ENCODE measurements around the gene RBM38.

RBM38 gene

GRCh38 chr20:57378646-57379262 lies 12.4 kb upstream of the RBM38 start:
- H3K4me1 Mint-ChIP-seq: no peaks in the 10 kb centered on the region
- H3K36me3 Mint-ChIP-seq (ENCODE audit: low read depth): peaks cover 52% of the 10 kb centered on the region
- no peaks in the 10 kb centered on the region for H3K9me3 Mint-ChIP-seq
- no peaks in the 10 kb centered on the region for H3K27me3 Mint-ChIP-seq (ENCODE audit: low read depth)
- TF ChIP-seq, protein P1, sequence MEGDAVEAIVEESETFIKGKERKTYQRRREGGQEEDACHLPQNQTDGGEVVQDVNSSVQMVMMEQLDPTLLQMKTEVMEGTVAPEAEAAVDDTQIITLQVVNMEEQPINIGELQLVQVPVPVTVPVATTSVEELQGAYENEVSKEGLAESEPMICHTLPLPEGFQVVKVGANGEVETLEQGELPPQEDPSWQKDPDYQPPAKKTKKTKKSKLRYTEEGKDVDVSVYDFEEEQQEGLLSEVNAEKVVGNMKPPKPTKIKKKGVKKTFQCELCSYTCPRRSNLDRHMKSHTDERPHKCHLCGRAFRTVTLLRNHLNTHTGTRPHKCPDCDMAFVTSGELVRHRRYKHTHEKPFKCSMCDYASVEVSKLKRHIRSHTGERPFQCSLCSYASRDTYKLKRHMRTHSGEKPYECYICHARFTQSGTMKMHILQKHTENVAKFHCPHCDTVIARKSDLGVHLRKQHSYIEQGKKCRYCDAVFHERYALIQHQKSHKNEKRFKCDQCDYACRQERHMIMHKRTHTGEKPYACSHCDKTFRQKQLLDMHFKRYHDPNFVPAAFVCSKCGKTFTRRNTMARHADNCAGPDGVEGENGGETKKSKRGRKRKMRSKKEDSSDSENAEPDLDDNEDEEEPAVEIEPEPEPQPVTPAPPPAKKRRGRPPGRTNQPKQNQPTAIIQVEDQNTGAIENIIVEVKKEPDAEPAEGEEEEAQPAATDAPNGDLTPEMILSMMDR (IDR thresholded peaks at IDR 0.05; ENCODE audit: unreplicated experiment in 3 of 3): no peak
- H3K4me3 Mint-ChIP-seq: no peak overlapping the region
- H3K27ac Mint-ChIP-seq: no peak overlapping the region

DNA sequence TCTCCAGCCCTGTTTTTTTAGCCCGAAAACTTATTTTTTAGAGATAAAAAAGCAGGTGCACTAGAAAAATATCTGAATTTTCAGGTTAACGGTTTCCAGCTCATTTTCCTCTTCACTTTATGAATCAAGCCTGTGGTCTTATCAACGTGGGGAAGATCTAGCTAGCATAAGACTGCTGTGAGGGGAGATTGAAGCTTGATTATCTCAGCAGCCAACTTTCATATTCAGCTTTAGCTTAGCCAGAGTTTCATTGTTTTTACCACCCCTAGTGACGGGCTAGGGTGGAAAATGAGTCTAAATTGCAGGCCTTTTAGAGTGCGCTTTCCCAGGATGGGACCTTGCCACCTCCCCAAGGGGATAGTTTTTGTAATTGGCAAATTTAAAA lies 11.9 kb upstream of the RBM38 start:
- no peak overlapping the region for H3K4me3 Mint-ChIP-seq
- H3K27me3 Mint-ChIP-seq (ENCODE audit: low read depth): no peaks in the 10 kb centered on the region
- no peak overlapping the region for H3K27ac Mint-ChIP-seq
- H3K4me1 Mint-ChIP-seq: no peaks in the 10 kb centered on the region
- H3K9me3 Mint-ChIP-seq: no peaks in the 10 kb centered on the region
- TF ChIP-seq, protein P1 (IDR thresholded peaks at IDR 0.05; ENCODE audit: unreplicated experiment in 3 of 3): no peak
- peaks cover 53% of the 10 kb centered on the region for H3K36me3 Mint-ChIP-seq (ENCODE audit: low read depth)

DNA sequence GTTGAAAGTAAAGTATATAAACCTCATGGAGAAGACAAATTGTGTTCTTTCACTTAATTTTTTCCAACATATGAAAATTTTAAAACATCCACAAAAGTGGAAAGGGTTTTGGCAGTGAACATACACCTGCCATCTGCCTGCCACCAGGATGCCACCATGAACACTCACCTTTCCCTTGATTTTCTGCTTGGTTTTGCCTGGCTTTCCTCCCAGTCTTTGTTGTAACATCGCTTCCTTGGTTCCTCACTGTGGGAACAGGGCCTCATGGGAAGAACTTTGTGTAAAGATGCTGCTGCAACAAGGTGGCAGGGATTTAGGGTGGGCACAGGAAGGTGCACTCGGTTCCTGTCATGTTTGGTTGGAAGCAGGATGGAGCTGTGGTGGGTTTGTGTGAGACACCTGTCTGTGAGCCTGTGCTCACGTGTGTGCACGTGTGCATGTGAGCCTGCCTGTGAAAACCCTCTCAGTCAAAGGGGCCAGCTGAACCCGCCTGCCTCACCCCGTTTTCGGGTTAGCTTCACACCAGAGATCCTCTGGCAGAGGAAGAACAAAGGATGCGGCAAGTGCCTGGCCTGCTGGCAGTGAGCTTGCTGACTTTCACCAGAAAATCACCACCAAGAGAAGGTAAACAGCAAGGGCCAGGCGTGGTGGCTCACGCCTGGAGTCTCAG lies 11.0 kb upstream of the RBM38 start:
- Mint-ChIP-seq H3K9me3 (no peaks in the 10 kb centered on the region), H3K27me3 (ENCODE audit: low read depth) (no peaks in the 10 kb centered on the region), H3K4me1 (no peaks in the 10 kb centered on the region), H3K27ac (no peak overlapping the region), H3K36me3 (ENCODE audit: low read depth) (peaks cover 51% of the 10 kb centered on the region), H3K4me3 (no peak overlapping the region)
- TF ChIP-seq, protein P1 (IDR thresholded peaks at IDR 0.05; ENCODE audit: unreplicated experiment in 3 of 3): no peak

- Mint-ChIP-seq H3K36me3 (ENCODE audit: low read depth) (peaks cover 34% of the 10 kb centered on the region), H3K4me1 (no peaks in the 10 kb centered on the region), H3K4me3 (no peak overlapping the region), H3K9me3 (no peaks in the 10 kb centered on the region), H3K27ac (no peak overlapping the region), H3K27me3 (ENCODE audit: low read depth) (peaks cover 4% of the 10 kb centered on the region)
- TF ChIP-seq, protein P1 (IDR thresholded peaks at IDR 0.05; ENCODE audit: unreplicated experiment in 3 of 3): peak; percentile 87 to 94 (median 90)
These were observed 9.3 kb upstream of the RBM38 start for GRCh38 chr20:57381596-57382503.

- H3K4me3 Mint-ChIP-seq: no peak overlapping the region
- H3K9me3 Mint-ChIP-seq: no peaks in the 10 kb centered on the region
- H3K27ac Mint-ChIP-seq: no peak overlapping the region
These were observed 8.7 kb upstream of the RBM38 start for GRCh38 chr20:57382516-57382915.

More at GRCh38 chr20:57382516-57382915, 8.7 kb upstream of the RBM38 start:
- TF ChIP-seq, protein P1 (IDR thresholded peaks at IDR 0.05; ENCODE audit: unreplicated experiment in 3 of 3): no peak
- H3K27me3 Mint-ChIP-seq (ENCODE audit: low read depth): peaks cover 4% of the 10 kb centered on the region
- H3K4me1 Mint-ChIP-seq: no peaks in the 10 kb centered on the region
- peaks cover 28% of the 10 kb centered on the region for H3K36me3 Mint-ChIP-seq (ENCODE audit: low read depth)
